Endothelial cell of umbilical vein (primary cell): ENCODE data around the gene PLEKHJ1. TPM values are rescaled to one million over a fixed set of nuclear protein-coding genes. Genes with fewer than 3 reads are reported as not detected.

Experiments
- BruUV-seq: library from RNA; stranded (reverse); fragments of 400-500 nt; replicated peaks from 2 replicates; lab custom pipeline; 2021; lab: Mats Ljungman, UMichigan
- CTCF ChIA-PET: fragments of 300-600, 350-600 bp; sonication (Branson Sonifier 250); formaldehyde crosslinking; loops from one replicate; lab custom pipeline; 2021; ENCODE audit warnings: antibody characterized with exemption, inconsistent platforms; lab: Charles Lee
- POLR2A ChIA-PET: fragments of 300-600, 350-600 bp; sonication (Branson Sonifier 250); formaldehyde crosslinking; loops from one replicate; lab custom pipeline; 2021; ENCODE audit warnings: antibody characterized with exemption, inconsistent platforms; lab: Charles Lee
- DNase-seq: peaks from one replicate; pipeline ENCODE4 v3.0.0-alpha.2; 2011; ENCODE audit warnings: low read depth, low spot score
- FAIRE-seq: peaks from 2 replicates; lab custom pipeline; 2011; peaks lifted over from hg19 to GRCh38; lab: Jason Lieb, UNC
- H2AFZ ChIP-seq: 2 replicates; pipeline ENCODE4 v1.6.0; 2012; ENCODE audit warnings: low read depth, low read length, control low read depth, inconsistent platforms
- H3K27ac ChIP-seq: 2 replicates; pipeline ENCODE4 v1.5.1; 2011; ENCODE audit warnings: low read depth, mild to moderate bottlenecking, control low read depth, low read length, moderate library complexity; ENCODE audit not compliant: insufficient read depth
- H3K27me3 ChIP-seq, 2 experiments: 2 replicates each; pipeline versions ENCODE4 v1.6.0 to v1.6.1; 2011; ENCODE audit warnings: low read length in 2 of 2, mixed read lengths in 1 of 2; ENCODE audit not compliant: control insufficient read depth in 2 of 2, insufficient read depth in 2 of 2
- H3K36me3 ChIP-seq, 2 experiments: 2 replicates in 1 of 2; 3 replicates in 1 of 2; pipeline ENCODE4 v1.5.1; 2011; ENCODE audit warnings: low read length in 2 of 2, mild to moderate bottlenecking in 1 of 2, moderate library complexity in 1 of 2; ENCODE audit not compliant: control insufficient read depth in 2 of 2, insufficient read depth in 2 of 2; ENCODE audit errors: extremely low read depth in 1 of 2
- H3K4me1 ChIP-seq: 3 replicates; pipeline ENCODE4 v1.5.1; 2011; ENCODE audit warnings: mild to moderate bottlenecking, low read length; ENCODE audit not compliant: control insufficient read depth, insufficient read depth; ENCODE audit errors: extremely low read depth
- H3K4me2 ChIP-seq: 2 replicates; pipeline ENCODE4 v1.6.1; 2011; ENCODE audit warnings: low read length, control low read depth, mixed read lengths; ENCODE audit not compliant: insufficient read depth
- H3K4me3 ChIP-seq, 3 experiments: fragments of 200-600 bp in 1 of 3; sonication (generic), shearing (Covaris generic) in 1 of 3; replicated peaks in 1 of 3; 2 replicates each; pipeline ENCODE4 v1.5.1; 2011 to 2016; ENCODE audit warnings: control low read depth in 3 of 3, low read length in 3 of 3, mild to moderate bottlenecking in 2 of 3, inconsistent platforms in 1 of 3, low read depth in 1 of 3, moderate library complexity in 1 of 3; ENCODE audit not compliant: insufficient read depth in 1 of 3
- H3K79me2 ChIP-seq: 2 replicates; pipeline ENCODE4 v1.6.0; 2012; ENCODE audit warnings: low read length, inconsistent platforms; ENCODE audit not compliant: control insufficient read depth, insufficient read depth
- H3K9ac ChIP-seq: replicated peaks from 2 replicates; pipeline ENCODE3; 2011; ENCODE audit warnings: low read length, control low read depth; ENCODE audit not compliant: insufficient read depth; ENCODE audit errors: extremely low read depth
- H3K9me1 ChIP-seq: replicated peaks from 3 replicates; pipeline ENCODE4 v1.6.0; 2011; ENCODE audit warnings: mild to moderate bottlenecking, low read length; ENCODE audit not compliant: control insufficient read depth, insufficient read depth; ENCODE audit errors: extremely low read depth
- H3K9me3 ChIP-seq: replicated peaks from 2 replicates; pipeline ENCODE4 v1.5.1; 2012; ENCODE audit warnings: low read length, inconsistent platforms; ENCODE audit not compliant: control insufficient read depth, insufficient read depth
- H4K20me1 ChIP-seq: replicated peaks from 2 replicates; pipeline ENCODE3; 2011; ENCODE audit warnings: mild to moderate bottlenecking, low read length; ENCODE audit not compliant: control insufficient read depth, insufficient read depth; ENCODE audit errors: extremely low read depth
- EZH2 ChIP-seq: IDR thresholded peaks from 2 replicates; pipeline ENCODE4 v1.6.1; 2012; ENCODE audit warnings: borderline replicate concordance, low read depth, mild to moderate bottlenecking, moderate library complexity, low read length, inconsistent platforms; ENCODE audit not compliant: severe bottlenecking
- FOS ChIP-seq: IDR thresholded peaks from 2 replicates; pipeline ENCODE4 v1.6.1; 2011; ENCODE audit warnings: mild to moderate bottlenecking, low read length, moderate library complexity, borderline replicate concordance; ENCODE audit not compliant: insufficient read depth
- GATA2 ChIP-seq: IDR thresholded peaks from 2 replicates; pipeline ENCODE4 v1.7.0; 2011; ENCODE audit warnings: low read depth, mild to moderate bottlenecking, moderate library complexity, mixed read lengths, low read length; ENCODE audit not compliant: insufficient read length, insufficient read depth
- JUN ChIP-seq: IDR thresholded peaks from 2 replicates; pipeline ENCODE4 v1.6.1; 2011; ENCODE audit warnings: borderline replicate concordance, low read depth; ENCODE audit not compliant: insufficient read length, insufficient read depth
- MYC ChIP-seq: IDR thresholded peaks from one replicate; pipeline ENCODE4 v1.6.1; 2011; ENCODE audit warnings: mild to moderate bottlenecking, low read depth, low read length
- POLR2A ChIP-seq: IDR thresholded peaks from 2 replicates; pipeline ENCODE4 v1.6.1; 2012; ENCODE audit warnings: low read depth, mild to moderate bottlenecking, control low read depth, low read length
- dilution Hi-C: fragments of 300-500 bp; cut with MboI; formaldehyde crosslinking; loops from one replicate; pipeline ENCODE4 v1.15.0; 2019; ENCODE audit warnings: low sequenced_read_pairs; ENCODE audit not compliant: extremely low pct_ligation_motif_present
- intact Hi-C: fragments of 100-400 bp; cut with micrococcal nuclease; formaldehyde crosslinking; loops from one replicate; pipeline ENCODE4 v1.10.0; 2022
- polyA plus RNA-seq, 4 experiments: library from polyadenylated mRNA; depleted of rRNA in 3 of 4; stranded (reverse) in 3 of 4; unstranded in 1 of 4; fragments of >200 nt; gene quantifications; 2 replicates each; pipeline versions ENCODE4 v1.2.1 to v1.2.3, GENCODE V29; 2011 to 2012; ENCODE audit warnings: missing spikeins in 1 of 4
- total RNA-seq: library from RNA; stranded (reverse); gene quantifications from 2 replicates; pipeline ENCODE4 v1.2.3, GENCODE V29; 2021
- TF ChIP-seq, protein P1 (sequence below), 2 donors: IDR thresholded peaks; 1 replicate in 1 of 2; 2 replicates in 1 of 2; pipeline ENCODE4 v1.5.1; 2011; ENCODE audit warnings: low read length in 2 of 2, mild to moderate bottlenecking in 2 of 2, moderate library complexity in 2 of 2, control low read depth in 1 of 2, inconsistent platforms in 1 of 2, low read depth in 1 of 2; ENCODE audit not compliant: insufficient read depth in 1 of 2; ENCODE audit errors: extremely low read depth in 1 of 2

PLEKHJ1 gene
- total and polyA plus RNA-seq, 2 donors (not counting 3 experiments of a cell fraction or from before 2014, with no cell fraction given): 82.4 to 115 TPM

DNA sequence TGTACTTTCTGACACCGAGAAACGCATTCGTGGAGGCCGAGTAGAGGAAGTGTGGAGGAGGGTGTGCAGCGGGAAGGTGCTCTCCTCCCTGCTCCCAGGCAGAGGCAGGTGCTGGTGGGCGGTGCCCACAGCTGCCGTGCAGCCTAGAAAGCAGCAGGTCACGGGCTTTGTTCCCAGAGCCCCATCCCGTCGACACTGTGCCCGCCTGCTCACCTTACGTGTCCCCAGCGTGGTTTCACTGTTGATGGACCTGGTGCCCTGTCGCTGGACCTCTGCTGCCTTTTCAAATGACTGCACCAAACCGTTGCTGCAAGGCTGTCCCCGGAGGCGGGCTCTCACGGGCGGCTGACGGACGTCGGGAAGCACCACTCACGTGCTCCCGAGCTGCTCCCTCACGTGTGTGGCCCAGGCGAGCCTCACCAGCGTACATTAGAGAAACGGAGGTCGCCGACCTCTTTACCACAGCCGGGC is 20.8 kb downstream of the PLEKHJ1 start:
- no peaks in the 10 kb centered on the region for H4K20me1 ChIP-seq
- DNase-seq (no peak), FAIRE-seq (no peak)
- no peak overlapping the region for H2AFZ ChIP-seq
- CTCF ChIA-PET: interaction anchor here (1.4 kb wide), 1 partner anchor 59 kb away, joined by 8 read pairs; no protein-coding TSS in a partner anchor
- H3K4me2 ChIP-seq: no peak overlapping the region
- POLR2A ChIA-PET: no interaction called here
- H3K4me1 ChIP-seq: no peaks in the 10 kb centered on the region
- no peaks in the 10 kb centered on the region for H3K9me1 ChIP-seq
- no peaks in the 10 kb centered on the region for H3K9me3 ChIP-seq
- intact Hi-C loops: no loop called here
- no peak overlapping the region for H3K4me3 ChIP-seq
- TF ChIP-seq JUN: no peak
- TF ChIP-seq, protein P1, sequence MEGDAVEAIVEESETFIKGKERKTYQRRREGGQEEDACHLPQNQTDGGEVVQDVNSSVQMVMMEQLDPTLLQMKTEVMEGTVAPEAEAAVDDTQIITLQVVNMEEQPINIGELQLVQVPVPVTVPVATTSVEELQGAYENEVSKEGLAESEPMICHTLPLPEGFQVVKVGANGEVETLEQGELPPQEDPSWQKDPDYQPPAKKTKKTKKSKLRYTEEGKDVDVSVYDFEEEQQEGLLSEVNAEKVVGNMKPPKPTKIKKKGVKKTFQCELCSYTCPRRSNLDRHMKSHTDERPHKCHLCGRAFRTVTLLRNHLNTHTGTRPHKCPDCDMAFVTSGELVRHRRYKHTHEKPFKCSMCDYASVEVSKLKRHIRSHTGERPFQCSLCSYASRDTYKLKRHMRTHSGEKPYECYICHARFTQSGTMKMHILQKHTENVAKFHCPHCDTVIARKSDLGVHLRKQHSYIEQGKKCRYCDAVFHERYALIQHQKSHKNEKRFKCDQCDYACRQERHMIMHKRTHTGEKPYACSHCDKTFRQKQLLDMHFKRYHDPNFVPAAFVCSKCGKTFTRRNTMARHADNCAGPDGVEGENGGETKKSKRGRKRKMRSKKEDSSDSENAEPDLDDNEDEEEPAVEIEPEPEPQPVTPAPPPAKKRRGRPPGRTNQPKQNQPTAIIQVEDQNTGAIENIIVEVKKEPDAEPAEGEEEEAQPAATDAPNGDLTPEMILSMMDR (IDR thresholded peaks at IDR 0.05; ENCODE audit: extremely low read depth in 1 of 2, insufficient read depth in 1 of 2, low read depth in 1 of 2, low read length in 2 of 2): no peak
- TF ChIP-seq GATA2: no peak
- TF ChIP-seq EZH2: no peak
- no peak for TF ChIP-seq POLR2A
- TF ChIP-seq MYC: no peak
- no peak for TF ChIP-seq FOS
- H3K27me3 ChIP-seq: no peaks in the 10 kb centered on the region
- dilution Hi-C loops: no loop called here
- no peak overlapping the region for H3K9ac ChIP-seq
- H3K36me3 ChIP-seq: peaks cover 12 to 53% of the 10 kb centered on the region in 2 experiments
- H3K79me2 ChIP-seq: no peaks in the 10 kb centered on the region
- no peak overlapping the region for H3K27ac ChIP-seq
- no TSS peak for BruUV-seq
